ENCODE data around the gene SPATA22.
A peak's percentile ranks its signal among the peaks of the same experiment; 100 is the strongest.
"Not testable (repeated sequence)": the region's sequence is repeated elsewhere in the genome, so short reads cannot be mapped to it uniquely, and the experiment has no call there.

SPATA22 gene

GRCh38 chr17:3471599-3471998 is at the start of gene SPATA22:
TSS of gene SPATA22 (minus strand) at chr17:3471819. CDS start at chr17:3469325, 2,494 bp downstream.
- DNase-seq (ENCODE audit: low spot score), result no peak

- not testable (repeated sequence) for DNase-seq (ENCODE audit: low spot score)
These were observed 47.9 kb upstream of the SPATA22 start for GRCh38 chr17:3519472-3519871.

GRCh38 chr17:3514873-3515272 is 43.3 kb upstream of the SPATA22 start:
- DNase-seq (ENCODE audit: low spot score), result no peak

- DNase-seq (ENCODE audit: low spot score), result not testable (repeated sequence)
These were observed 42.5 kb upstream of the SPATA22 start for GRCh38 chr17:3514167-3514566.

- DNase-seq (ENCODE audit: low spot score), result no peak
These were observed 41.9 kb upstream of the SPATA22 start for GRCh38 chr17:3513305-3514035.

- peak; percentile 94 for DNase-seq (ENCODE audit: low spot score)
These were observed 41.0 kb upstream of the SPATA22 start for GRCh38 chr17:3512505-3513171.

DNA sequence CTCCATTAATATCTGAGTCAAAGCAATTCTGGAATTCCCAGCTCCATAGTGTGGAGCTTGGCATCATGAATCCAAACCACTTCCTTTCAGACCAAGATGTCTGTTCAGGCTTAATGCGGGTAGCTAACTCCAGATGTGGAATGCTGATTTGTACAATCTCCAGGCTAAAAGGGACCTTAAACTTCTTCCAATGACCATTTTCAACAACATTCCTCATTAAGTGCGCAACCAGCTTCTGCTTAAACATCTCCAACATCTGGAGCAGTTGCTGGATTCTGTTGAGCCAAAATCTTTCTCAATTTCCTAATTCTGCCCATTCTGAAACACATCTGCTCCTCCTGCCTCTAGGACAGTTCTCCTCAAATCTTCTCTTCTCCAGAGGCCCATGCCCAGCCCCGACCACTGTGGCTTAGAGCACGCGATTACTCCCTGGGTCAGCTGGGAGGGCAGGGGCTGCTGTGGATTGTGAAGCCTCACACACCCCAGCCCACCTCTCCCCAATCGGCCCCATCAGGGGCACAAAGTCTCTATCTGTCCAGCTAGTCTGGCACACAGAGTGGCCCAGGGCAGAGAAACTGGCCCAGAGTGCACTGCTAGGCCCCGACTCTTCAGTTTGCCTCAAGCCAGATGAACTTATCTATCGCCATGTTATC is 40.4 kb upstream of the SPATA22 start:
- no peak for DNase-seq (ENCODE audit: low spot score)

DNA sequence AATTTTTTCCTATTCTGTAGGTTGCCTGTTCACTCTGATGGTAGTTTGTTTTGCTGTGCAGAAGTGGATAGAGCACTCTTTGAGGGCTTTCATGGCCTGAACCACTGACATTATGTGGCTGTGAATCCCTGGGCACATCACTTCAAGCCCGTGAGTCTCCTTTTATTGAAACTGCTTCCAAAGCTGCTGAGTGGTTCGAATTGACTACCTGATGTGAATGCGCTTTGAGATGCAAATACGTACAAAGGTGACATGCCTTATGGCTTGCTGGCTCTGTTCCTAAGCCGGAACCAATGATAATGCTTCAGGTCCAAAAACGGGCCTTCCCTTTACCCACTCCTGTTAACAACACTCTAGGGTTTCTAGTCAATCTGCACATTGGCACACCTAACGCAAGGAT is 38.5 kb upstream of the SPATA22 start:
- DNase-seq (ENCODE audit: low spot score), result no peak

DNA sequence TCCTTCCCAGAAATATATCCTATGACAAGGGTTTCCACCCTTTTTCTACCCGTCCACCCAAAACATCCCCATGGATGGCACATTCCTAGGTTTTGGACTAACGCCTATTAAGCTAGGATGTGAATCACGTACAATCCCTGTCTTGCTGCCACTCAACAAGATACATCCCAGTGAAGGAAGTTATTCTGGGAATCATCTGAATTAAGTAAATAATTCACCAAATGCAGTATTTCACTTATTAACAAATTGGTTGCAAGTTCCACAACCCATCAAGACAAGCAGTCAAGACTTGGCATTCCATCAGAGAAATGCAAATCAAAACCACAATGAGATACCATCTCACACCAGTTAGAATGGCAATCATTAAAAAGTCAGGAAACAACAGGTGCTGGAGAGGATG is 36.2 kb upstream of the SPATA22 start:
- DNase-seq (ENCODE audit: low spot score), result no peak

DNA sequence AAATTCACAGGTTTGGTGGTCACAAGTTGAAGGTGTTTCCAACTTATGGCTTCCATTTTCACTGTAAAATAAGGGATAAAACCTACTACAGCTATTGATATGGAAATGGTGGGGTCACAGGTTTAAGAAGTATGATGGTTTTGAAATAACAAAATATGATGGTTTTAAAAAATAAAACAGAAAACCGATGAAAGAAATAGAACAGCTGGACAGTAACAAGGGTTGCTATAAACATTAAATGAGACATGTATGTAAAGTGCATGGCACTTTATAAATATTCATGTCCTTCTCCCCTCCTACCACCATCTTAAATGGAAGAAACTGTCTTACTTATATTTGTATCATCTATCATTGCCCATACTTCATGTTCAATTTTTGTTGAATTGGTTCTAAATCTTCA is 35.5 kb upstream of the SPATA22 start:
- no peak for DNase-seq (ENCODE audit: low spot score)

- no peak for DNase-seq (ENCODE audit: low spot score)
These were observed 34.4 kb upstream of the SPATA22 start for GRCh38 chr17:3506054-3506453.

DNA sequence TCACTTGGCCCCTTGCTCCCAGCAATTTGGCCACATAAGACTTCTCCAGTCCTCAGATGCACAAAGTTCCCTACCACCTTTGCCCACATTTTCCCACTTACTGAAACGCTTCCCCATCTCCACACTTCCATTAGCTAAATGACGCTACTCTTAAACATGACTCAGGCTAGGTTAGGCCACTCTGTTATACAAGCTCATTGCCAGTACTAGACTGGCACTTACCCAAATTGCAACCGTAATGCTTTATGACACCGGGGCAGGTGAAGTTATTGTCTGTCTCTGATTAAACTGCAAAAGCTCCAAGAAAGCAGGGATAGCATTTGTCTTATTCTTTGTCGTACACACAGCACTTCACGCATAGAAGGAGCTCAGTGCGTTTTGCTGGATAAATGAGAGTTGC is 33.4 kb upstream of the SPATA22 start:
- DNase-seq (ENCODE audit: low spot score), result no peak

- DNase-seq (ENCODE audit: low spot score), result no peak
These were observed 31.7 kb upstream of the SPATA22 start for GRCh38 chr17:3503285-3503684.

- DNase-seq (ENCODE audit: low spot score), result peak; percentile 89
These were observed 30.8 kb upstream of the SPATA22 start for GRCh38 chr17:3502466-3502865.

- no peak for DNase-seq (ENCODE audit: low spot score)
These were observed 29.7 kb upstream of the SPATA22 start for GRCh38 chr17:3501344-3501743.

GRCh38 chr17:3497101-3497500 is 25.5 kb upstream of the SPATA22 start:
- no peak for DNase-seq (ENCODE audit: low spot score)

GRCh38 chr17:3485481-3486068 is 14.0 kb upstream of the SPATA22 start:
- DNase-seq (ENCODE audit: low spot score), result no peak

DNA sequence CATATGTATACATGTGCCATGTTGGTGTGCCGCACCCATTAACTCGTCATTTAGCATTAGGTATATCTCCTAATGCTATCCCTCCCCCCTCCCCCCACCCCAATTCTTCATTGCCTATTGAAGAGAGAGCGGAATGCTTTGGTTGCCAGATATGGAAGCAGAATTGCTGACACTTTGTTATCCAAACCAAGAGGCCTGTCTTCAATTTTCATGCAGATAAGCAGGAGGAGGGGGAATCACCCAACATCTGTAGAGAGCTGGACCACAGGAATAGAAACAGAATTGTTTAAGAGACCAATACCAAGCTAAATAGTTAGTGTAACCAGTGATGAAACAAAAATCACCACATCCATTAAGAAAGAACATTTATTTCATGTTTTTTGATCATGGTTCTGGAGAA is 11.2 kb upstream of the SPATA22 start:
- no peak for DNase-seq (ENCODE audit: low spot score)

DNA sequence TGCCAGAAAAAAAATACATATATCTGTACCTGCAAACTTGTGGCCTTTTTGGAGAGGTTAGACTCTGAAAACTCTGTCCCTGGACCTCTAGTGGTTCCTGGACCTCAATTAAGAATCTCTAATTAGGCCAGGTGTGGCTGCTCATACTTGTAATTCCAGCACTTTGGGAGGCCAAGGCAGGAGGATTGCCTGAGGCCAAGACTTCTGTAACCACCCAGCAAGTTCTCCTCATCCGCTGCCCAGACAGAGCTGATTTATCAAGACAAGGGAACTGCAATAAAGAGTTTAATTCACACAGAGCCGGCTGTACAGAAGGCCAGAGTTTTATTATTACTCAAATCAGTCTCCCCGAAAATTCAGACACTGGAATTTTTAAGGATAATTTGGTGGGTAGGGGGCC is 8.4 kb upstream of the SPATA22 start:
- no peak for DNase-seq (ENCODE audit: low spot score)

GRCh38 chr17:3475812-3476610 is 4.4 kb upstream of the SPATA22 start, which contains the start of gene ASPA:
TSS of gene ASPA (plus strand) at chr17:3475997. CDS start at chr17:3476160, 163 bp downstream.
- peak; percentile 51 for DNase-seq (ENCODE audit: low spot score)

DNA sequence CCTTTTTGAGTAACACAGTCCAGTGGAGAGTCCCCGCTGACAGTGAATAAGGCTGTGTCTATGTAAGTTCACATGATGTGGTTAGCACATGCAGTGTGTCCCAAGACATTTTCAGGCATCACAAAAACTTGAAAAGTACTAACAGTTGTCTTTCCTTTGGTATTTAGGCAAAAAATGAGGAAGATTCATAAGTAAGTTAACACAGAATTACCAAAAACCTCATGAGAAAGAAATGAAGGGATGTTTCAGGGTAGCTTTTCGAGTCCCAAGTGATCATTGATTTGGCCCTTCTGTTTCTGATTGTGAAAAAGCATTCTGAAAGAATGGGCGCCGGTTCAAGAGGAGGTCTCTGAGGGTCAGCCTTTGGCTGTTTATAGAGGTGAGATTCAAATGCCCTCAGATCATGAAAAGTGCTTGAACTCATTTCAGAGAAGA is 3.6 kb upstream of the SPATA22 start:
- DNase-seq (ENCODE audit: low spot score), result peak; percentile 26

DNA sequence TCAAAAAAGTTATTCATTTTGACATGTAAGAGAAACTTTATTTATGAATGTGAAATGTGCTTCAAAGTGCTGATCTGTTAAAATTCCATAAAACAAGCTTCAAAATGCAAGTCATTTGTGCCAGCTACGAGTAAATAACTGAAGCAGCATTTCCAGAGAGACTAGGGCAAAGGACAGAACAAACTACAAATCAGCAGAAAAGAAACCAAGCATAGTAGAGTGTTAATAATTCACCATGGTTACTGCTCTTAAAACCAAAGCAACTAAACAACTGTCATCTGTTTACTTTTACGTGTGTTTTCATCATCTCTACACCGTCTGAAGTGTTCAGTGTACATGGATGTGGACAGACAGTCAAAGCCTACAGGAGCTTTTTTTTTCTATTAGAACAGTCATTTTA is 2.6 kb upstream of the SPATA22 start:
- no peak for DNase-seq (ENCODE audit: low spot score)

Data from Ammon's horn (tissue), 1 donor.